VCaP (cell line): ENCODE measurements around the gene GTF2I.

ENCODE experiments used
- H3K27ac ChIP-seq: fragments of 450-650 bp; 2 replicates; pipeline ENCODE4 v1.5.1; 2017
- CTCF ChIP-seq: fragments of 450-650 bp; conservative IDR thresholded peaks from 2 replicates; pipeline ENCODE4 v1.5.1; 2017; ENCODE audit warnings: mild to moderate bottlenecking, moderate library complexity

The GTF2I gene

DNA sequence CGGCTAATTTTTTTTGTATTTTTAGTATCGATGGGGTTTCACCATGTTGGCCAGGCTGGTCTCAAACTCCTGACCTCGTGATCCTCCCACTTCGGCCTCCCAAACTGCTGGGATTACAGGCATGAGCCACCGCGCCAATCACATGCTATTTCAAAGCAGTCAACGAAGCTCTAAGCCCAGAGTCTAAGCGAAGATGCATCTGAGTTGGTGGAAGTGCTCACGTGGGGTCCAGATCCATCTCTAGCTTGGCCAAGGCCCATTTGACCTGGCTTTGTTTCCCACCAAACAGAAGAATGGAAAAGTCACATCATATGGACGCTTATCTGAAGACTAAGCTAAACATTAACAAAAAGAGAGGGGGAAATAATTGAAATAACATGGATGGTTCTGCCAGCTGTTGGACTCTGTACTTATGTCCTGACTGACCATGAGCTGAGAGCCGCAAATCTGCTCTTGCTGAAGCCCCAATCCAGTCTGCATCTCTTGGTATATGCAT, 3.8 kb upstream of the GTF2I start:
- H3K27ac ChIP-seq: no peak overlapping the region
- no peak for TF ChIP-seq CTCF

DNA sequence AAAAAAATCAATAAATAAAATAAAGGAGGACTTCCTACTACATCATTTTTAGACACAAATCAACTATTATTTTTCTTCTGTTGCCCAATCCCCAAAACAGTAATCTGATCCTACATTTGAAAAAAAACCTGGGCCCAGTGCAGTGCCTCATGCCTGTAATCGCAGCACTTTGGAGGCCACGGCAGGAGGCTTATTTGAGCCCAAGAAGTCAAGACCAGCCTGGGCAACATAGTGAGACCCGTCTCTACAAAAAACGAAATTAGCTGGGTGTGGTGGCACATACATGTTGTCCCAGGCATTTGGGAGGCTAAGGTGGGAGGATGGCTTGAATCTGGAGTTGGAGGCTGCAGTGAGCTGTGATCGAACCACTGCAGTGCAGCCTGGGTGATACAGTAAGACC, 2.7 kb upstream of the GTF2I start:
- H3K27ac ChIP-seq: no peak overlapping the region
- TF ChIP-seq CTCF: no peak

DNA sequence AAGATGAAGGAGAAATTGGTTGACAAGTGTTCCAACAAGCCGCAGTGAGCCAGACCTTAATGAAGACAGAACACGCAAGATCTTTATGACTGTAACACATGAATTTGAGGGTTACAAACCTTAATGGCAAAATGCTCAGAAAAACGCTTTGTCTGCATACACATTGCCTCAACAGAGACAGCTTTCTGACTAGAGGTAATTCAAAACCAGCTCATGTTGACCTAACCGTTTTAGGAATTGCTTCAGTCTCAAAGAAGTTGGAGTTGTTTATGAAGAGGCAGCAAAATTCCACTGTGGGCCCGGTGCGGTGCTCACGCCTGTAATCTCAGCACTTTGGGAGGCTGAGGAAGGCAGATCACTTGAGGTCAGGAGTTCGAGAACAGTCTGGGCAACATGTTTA, 2.2 kb upstream of the GTF2I start:
- no peak for TF ChIP-seq CTCF
- peak overlapping the region; percentile 100; the same call in 1 of the 2 replicates for H3K27ac ChIP-seq

DNA sequence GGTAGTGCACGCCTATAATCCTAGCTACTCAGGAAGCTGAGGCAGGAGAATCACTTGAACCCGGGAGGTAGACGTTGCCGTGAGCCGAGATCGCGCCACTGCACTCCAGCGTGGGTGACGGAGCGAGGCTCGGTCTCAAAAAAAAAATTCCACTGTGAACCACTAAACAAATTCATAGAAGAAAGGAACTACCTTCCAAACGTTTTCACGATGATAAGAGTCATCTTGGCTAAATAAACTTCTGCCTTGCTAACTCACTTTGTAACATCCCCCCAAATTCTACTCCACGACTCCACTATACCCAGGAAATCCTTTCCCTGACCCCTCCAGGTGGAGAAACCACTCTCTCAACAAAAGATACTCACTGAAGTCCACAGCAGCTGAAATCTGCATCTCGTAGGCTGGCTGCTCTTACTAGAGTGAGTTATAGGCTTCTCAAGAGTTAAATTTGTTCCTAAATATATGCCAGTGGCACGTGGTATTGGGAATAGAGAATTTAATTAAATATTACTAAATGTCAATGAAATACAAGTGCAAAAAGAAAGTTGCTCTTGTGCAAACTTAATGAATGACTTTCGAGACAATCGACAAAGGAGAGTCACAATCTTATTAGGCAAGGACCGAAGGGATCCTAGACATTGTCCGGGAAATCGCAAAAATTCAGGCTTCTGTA, 1.6 kb upstream of the GTF2I start:
- H3K27ac ChIP-seq: peak overlapping the region; percentile 100
- no peak for TF ChIP-seq CTCF

GRCh38 chr7:74656441-74656836, 1.1 kb upstream of the GTF2I start:
- H3K27ac ChIP-seq: peak overlapping the region; percentile 100
- peak; percentile 52 for TF ChIP-seq CTCF

- H3K27ac ChIP-seq: peak overlapping the region; percentile 100
- 0 out of 2 replicates have a peak, but pooled peaks have one; percentile 12 for TF ChIP-seq CTCF
Observed at GRCh38 chr7:74656837-74657691, 454 bp upstream of the GTF2I start.
